ENCODE data around the gene TBCK.

- TF ChIP-seq CTCF (conservative IDR thresholded peaks at IDR 0.05; ENCODE audit: low read depth, low read length) (no peak), EZH2 (IDR thresholded peaks at IDR 0.05; ENCODE audit: borderline replicate concordance, low read depth, low read length, poor library complexity, severe bottlenecking) (no peak)
Observed at GRCh38 chr4:106245176-106245575, 70.8 kb downstream of the TBCK start.

All from A673 (cell line).